ENCODE data around the gene SH2D1A.

- no peak for TF ChIP-seq POLR2A (IDR thresholded peaks at IDR 0.05)
- TF ChIP-seq CTCF (IDR thresholded peaks at IDR 0.05), result no peak
- no peak for TF ChIP-seq POLR2AphosphoS5 (IDR thresholded peaks at IDR 0.05)
Measured at GRCh38 chrX:124354648-124355047, 8.3 kb downstream of the SH2D1A start.

Measured in gastroesophageal sphincter (tissue), 3 donors.